Measurements from ENCODE around the gene CACNG7.

The CACNG7 gene

DNA sequence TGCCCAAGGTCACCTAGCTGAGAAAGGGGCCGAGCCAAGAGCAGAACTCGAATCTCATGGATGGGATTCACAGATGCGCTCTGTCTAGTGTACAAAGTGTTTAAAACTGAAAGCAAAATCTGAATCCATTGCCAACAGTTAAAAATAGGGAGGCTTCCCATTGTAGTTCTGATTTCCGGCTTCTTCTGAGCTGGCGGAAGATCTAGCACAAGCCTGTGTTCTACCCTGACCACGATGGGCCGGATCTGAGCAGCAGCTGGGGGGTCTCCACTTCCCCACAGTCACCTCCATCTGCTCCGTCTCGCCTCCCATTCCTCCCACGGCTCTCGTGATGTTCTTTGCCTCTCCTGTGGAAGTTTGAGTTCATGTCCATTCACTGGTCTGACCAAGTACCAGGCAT is 56.0 kb downstream of the CACNG7 start:
- Histone ChIP-seq H3K36me3 (ENCODE audit: control insufficient read depth in 1 of 2, insufficient read depth in 2 of 2, low read depth in 1 of 2, low read length in 2 of 2) (no peaks in the 10 kb centered on the region), H3K14ac (ENCODE audit: low read length in 2 of 2) (no peak overlapping the region), H3K23ac (ENCODE audit: low read length in 2 of 2) (no peak overlapping the region), H2BK120ac (ENCODE audit: low read depth, low read length) (no peak overlapping the region), H3K79me1 (replicated peaks; ENCODE audit: low read length, poor library complexity, severe bottlenecking) (no peaks in the 10 kb centered on the region), H3K4me1 (ENCODE audit: control insufficient read depth, insufficient read depth, low read depth, low read length) (peaks cover 2% of the 10 kb centered on the region), H3K4me2 (ENCODE audit: low read length, poor library complexity, severe bottlenecking) (no peak overlapping the region), H3K4ac (ENCODE audit: low read depth in 1 of 2, low read length in 2 of 2) (no peak overlapping the region), H2BK12ac (ENCODE audit: low read length in 2 of 2) (no peak overlapping the region), H2AK5ac (ENCODE audit: low read length, severe bottlenecking) (no peak overlapping the region), H4K91ac (ENCODE audit: low read length) (no peak overlapping the region), H3K9ac (ENCODE audit: low read length) (no peak overlapping the region), H3K27ac (ENCODE audit: low read length, poor library complexity, severe bottlenecking) (no peak overlapping the region), H3K9me3 (ENCODE audit: control insufficient read depth, low read length) (peaks cover 3% of the 10 kb centered on the region), H3K18ac (ENCODE audit: low read depth in 1 of 2, low read length in 2 of 2) (no peak overlapping the region), H3K27me3 (ENCODE audit: control insufficient read depth in 1 of 2, insufficient read depth in 1 of 2, low read length in 2 of 2) (peaks cover 48 to 56% of the 10 kb centered on the region in 2 experiments), H2AFZ (ENCODE audit: low read depth, low read length) (no peak overlapping the region), H3K4me3 (ENCODE audit: insufficient read depth in 1 of 2, low read depth in 1 of 2, low read length in 2 of 2) (peak overlapping the region in 1 of 2 experiments; percentile 33), H2BK15ac (ENCODE audit: low read depth, poor library complexity, severe bottlenecking) (no peak overlapping the region), H2BK5ac (ENCODE audit: low read depth, low read length, poor library complexity, severe bottlenecking) (no peak overlapping the region), H4K8ac (ENCODE audit: low read length) (no peak overlapping the region)
- DNase-seq = no peak
- 83% methylated on average over 11 of the region's 11 CpGs for WGBS

DNA sequence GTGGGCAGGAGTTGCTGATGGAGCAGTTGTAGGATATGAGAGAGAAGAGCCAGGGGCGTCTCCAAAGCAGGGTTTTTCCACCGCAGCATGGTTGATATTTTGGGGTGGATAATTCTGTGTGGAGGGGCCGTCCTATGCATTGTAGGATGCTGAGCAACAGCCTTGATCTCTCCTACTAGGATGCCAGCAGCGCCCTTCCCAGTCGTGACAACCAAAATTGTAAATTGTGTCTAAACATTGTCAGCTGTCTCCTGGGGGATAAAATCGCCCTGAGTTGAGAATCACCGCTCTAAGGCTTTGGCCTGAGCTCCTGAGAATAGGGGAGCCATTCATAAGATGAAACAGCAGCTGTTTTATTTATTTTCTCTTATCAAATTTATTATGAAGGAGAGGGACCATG is 57.9 kb downstream of the CACNG7 start:
- Histone ChIP-seq H2BK5ac (ENCODE audit: low read depth, low read length, poor library complexity, severe bottlenecking) (no peak overlapping the region), H2AFZ (ENCODE audit: low read depth, low read length) (no peak overlapping the region), H2BK12ac (ENCODE audit: low read length in 2 of 2) (no peak overlapping the region), H3K4me2 (ENCODE audit: low read length, poor library complexity, severe bottlenecking) (no peak overlapping the region), H3K18ac (ENCODE audit: low read depth in 1 of 2, low read length in 2 of 2) (no peak overlapping the region), H3K4ac (ENCODE audit: low read depth in 1 of 2, low read length in 2 of 2) (no peak overlapping the region), H3K9ac (ENCODE audit: low read length) (no peak overlapping the region), H3K36me3 (ENCODE audit: control insufficient read depth in 1 of 2, insufficient read depth in 2 of 2, low read depth in 1 of 2, low read length in 2 of 2) (no peaks in the 10 kb centered on the region), H2BK15ac (ENCODE audit: low read depth, poor library complexity, severe bottlenecking) (no peak overlapping the region), H3K23ac (ENCODE audit: low read length in 2 of 2) (no peak overlapping the region), H3K27me3 (ENCODE audit: control insufficient read depth in 1 of 2, insufficient read depth in 1 of 2, low read length in 2 of 2) (peaks cover 29 to 45% of the 10 kb centered on the region in 2 experiments), H4K91ac (ENCODE audit: low read length) (no peak overlapping the region), H3K27ac (ENCODE audit: low read length, poor library complexity, severe bottlenecking) (no peak overlapping the region), H2AK5ac (ENCODE audit: low read length, severe bottlenecking) (no peak overlapping the region), H3K4me3 (ENCODE audit: insufficient read depth in 1 of 2, low read depth in 1 of 2, low read length in 2 of 2) (no peak overlapping the region), H4K8ac (ENCODE audit: low read length) (no peak overlapping the region), H2BK120ac (ENCODE audit: low read depth, low read length) (no peak overlapping the region), H3K9me3 (ENCODE audit: control insufficient read depth, low read length) (no peaks in the 10 kb centered on the region), H3K79me1 (replicated peaks; ENCODE audit: low read length, poor library complexity, severe bottlenecking) (no peaks in the 10 kb centered on the region), H3K4me1 (ENCODE audit: control insufficient read depth, insufficient read depth, low read depth, low read length) (peaks cover 2% of the 10 kb centered on the region), H3K14ac (ENCODE audit: low read length in 2 of 2) (no peak overlapping the region)
- 75% methylated on average over 7 of the region's 7 CpGs for WGBS
- no peak for DNase-seq

DNA sequence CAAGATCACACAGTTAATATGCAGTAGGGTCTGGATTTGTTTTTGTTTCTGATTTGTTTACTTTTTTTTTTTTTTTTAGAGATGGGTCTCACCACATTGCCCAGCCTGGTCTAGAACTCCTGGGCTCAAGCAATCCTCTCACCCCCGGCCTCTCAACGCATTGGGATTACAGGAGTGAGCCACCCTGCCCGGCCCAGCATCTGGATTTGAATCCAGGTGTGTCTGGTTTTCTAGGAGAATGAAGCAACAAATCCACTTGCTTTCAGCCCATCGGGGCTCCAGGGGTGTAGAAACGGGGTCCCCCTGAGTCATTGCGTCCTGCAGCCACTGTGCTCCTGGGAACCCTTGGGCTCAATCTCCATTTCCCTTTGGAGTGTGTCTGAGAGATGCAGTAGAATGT is 60.3 kb downstream of the CACNG7 start:
- Histone ChIP-seq H2AK5ac (ENCODE audit: low read length, severe bottlenecking) (no peak overlapping the region), H3K14ac (ENCODE audit: low read length in 2 of 2) (no peak overlapping the region), H3K9me3 (ENCODE audit: control insufficient read depth, low read length) (no peaks in the 10 kb centered on the region), H3K18ac (ENCODE audit: low read depth in 1 of 2, low read length in 2 of 2) (no peak overlapping the region), H3K4me2 (ENCODE audit: low read length, poor library complexity, severe bottlenecking) (no peak overlapping the region), H3K27ac (ENCODE audit: low read length, poor library complexity, severe bottlenecking) (no peak overlapping the region), H4K91ac (ENCODE audit: low read length) (no peak overlapping the region), H2BK5ac (ENCODE audit: low read depth, low read length, poor library complexity, severe bottlenecking) (no peak overlapping the region), H3K4me1 (ENCODE audit: control insufficient read depth, insufficient read depth, low read depth, low read length) (no peaks in the 10 kb centered on the region), H2BK12ac (ENCODE audit: low read length in 2 of 2) (no peak overlapping the region), H3K23ac (ENCODE audit: low read length in 2 of 2) (no peak overlapping the region), H3K4me3 (ENCODE audit: insufficient read depth in 1 of 2, low read depth in 1 of 2, low read length in 2 of 2) (no peak overlapping the region), H2BK120ac (ENCODE audit: low read depth, low read length) (no peak overlapping the region), H3K9ac (ENCODE audit: low read length) (no peak overlapping the region), H4K8ac (ENCODE audit: low read length) (no peak overlapping the region), H3K27me3 (ENCODE audit: control insufficient read depth in 1 of 2, insufficient read depth in 1 of 2, low read length in 2 of 2) (peaks cover 11 to 43% of the 10 kb centered on the region in 2 experiments), H2AFZ (ENCODE audit: low read depth, low read length) (no peak overlapping the region), H3K36me3 (ENCODE audit: control insufficient read depth in 1 of 2, insufficient read depth in 2 of 2, low read depth in 1 of 2, low read length in 2 of 2) (no peaks in the 10 kb centered on the region), H3K4ac (ENCODE audit: low read depth in 1 of 2, low read length in 2 of 2) (no peak overlapping the region), H2BK15ac (ENCODE audit: low read depth, poor library complexity, severe bottlenecking) (no peak overlapping the region), H3K79me1 (replicated peaks; ENCODE audit: low read length, poor library complexity, severe bottlenecking) (no peaks in the 10 kb centered on the region)
- DNase-seq = no peak
- 88% methylated on average over 6 of the region's 6 CpGs for WGBS

DNA sequence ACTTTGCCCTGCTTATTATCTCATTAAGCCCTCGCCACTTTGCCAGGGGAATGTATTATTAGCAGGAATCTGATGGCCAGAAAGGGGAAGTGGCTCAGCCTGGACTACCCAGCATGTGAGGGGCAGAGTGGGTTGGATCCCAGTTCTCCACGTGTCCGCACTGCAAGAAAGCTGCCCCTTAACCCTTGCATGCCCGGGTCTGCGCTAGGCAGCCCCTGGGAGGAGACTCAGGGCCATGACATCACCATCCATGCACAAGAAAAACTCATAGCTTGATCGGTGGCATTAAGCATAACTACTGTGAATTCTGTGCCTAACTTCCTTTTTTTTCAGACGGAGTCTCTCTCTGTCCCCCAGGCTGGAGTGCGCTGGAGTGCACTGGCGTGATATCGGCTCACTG is 62.6 kb downstream of the CACNG7 start:
- WGBS = 81% methylated on average over 10 of the region's 10 CpGs
- no peak overlapping the region for H3K27ac ChIP-seq (ENCODE audit: low read length, poor library complexity, severe bottlenecking)
- no peak overlapping the region for H3K9ac ChIP-seq (ENCODE audit: low read length)
- no peak for DNase-seq
- no peak overlapping the region for H3K4me3 ChIP-seq (ENCODE audit: insufficient read depth in 1 of 2, low read depth in 1 of 2, low read length in 2 of 2)
- no peak overlapping the region for H2BK12ac ChIP-seq (ENCODE audit: low read length in 2 of 2)
- no peak overlapping the region for H3K18ac ChIP-seq (ENCODE audit: low read depth in 1 of 2, low read length in 2 of 2)
- no peaks in the 10 kb centered on the region for H3K79me1 ChIP-seq (replicated peaks; ENCODE audit: low read length, poor library complexity, severe bottlenecking)
- no peak overlapping the region for H4K8ac ChIP-seq (ENCODE audit: low read length)
- H3K4me1 ChIP-seq (ENCODE audit: control insufficient read depth, insufficient read depth, low read depth, low read length) = no peaks in the 10 kb centered on the region
- H3K14ac ChIP-seq (ENCODE audit: low read length in 2 of 2) = no peak overlapping the region
- no peak overlapping the region for H2AK5ac ChIP-seq (ENCODE audit: low read length, severe bottlenecking)
- H3K23ac ChIP-seq (ENCODE audit: low read length in 2 of 2) = no peak overlapping the region
- no peaks in the 10 kb centered on the region for H3K36me3 ChIP-seq (ENCODE audit: control insufficient read depth in 1 of 2, insufficient read depth in 2 of 2, low read depth in 1 of 2, low read length in 2 of 2)
- H3K9me3 ChIP-seq (ENCODE audit: control insufficient read depth, low read length) = no peaks in the 10 kb centered on the region
- H3K4me2 ChIP-seq (ENCODE audit: low read length, poor library complexity, severe bottlenecking) = no peak overlapping the region
- no peak overlapping the region for H2AFZ ChIP-seq (ENCODE audit: low read depth, low read length)
- H3K27me3 ChIP-seq (ENCODE audit: control insufficient read depth in 1 of 2, insufficient read depth in 1 of 2, low read length in 2 of 2) = peaks cover 0 to 32% of the 10 kb centered on the region in 2 experiments
- H2BK120ac ChIP-seq (ENCODE audit: low read depth, low read length) = no peak overlapping the region
- no peak overlapping the region for H3K4ac ChIP-seq (ENCODE audit: low read depth in 1 of 2, low read length in 2 of 2)
- H2BK15ac ChIP-seq (ENCODE audit: low read depth, poor library complexity, severe bottlenecking) = no peak overlapping the region
- H2BK5ac ChIP-seq (ENCODE audit: low read depth, low read length, poor library complexity, severe bottlenecking) = no peak overlapping the region
- no peak overlapping the region for H4K91ac ChIP-seq (ENCODE audit: low read length)
